Mesenchymal stem cell (in vitro differentiated cells and primary cell): ENCODE measurements around the gene HIGD1A.
A peak's percentile ranks its signal among the peaks of the same experiment; 100 is the strongest.

Source experiments
- DNase-seq: peaks from one replicate; pipeline ENCODE4 v3.0.0-alpha.2; 2013
- H2AFZ ChIP-seq: one replicate; pipeline ENCODE4 v1.6.1; 2013; ENCODE audit warnings: low read depth, mild to moderate bottlenecking, control low read depth, inconsistent platforms, low read length, moderate library complexity
- H2AK5ac ChIP-seq: 2 replicates; pipeline ENCODE4 v1.6.1; 2013; ENCODE audit warnings: low read length, moderate library complexity, mild to moderate bottlenecking, inconsistent platforms; ENCODE audit not compliant: severe bottlenecking
- H2BK120ac ChIP-seq: one replicate; pipeline ENCODE4 v1.6.1; 2013; ENCODE audit warnings: low read depth, mild to moderate bottlenecking, inconsistent platforms, low read length, moderate library complexity
- H2BK12ac ChIP-seq, 2 experiments: one replicate each; pipeline ENCODE4 v1.6.1; 2013; ENCODE audit warnings: inconsistent platforms in 2 of 2, low read length in 2 of 2, mild to moderate bottlenecking in 2 of 2, moderate library complexity in 2 of 2, control low read depth in 1 of 2
- H2BK15ac ChIP-seq: one replicate; pipeline ENCODE4 v1.6.1; 2013; ENCODE audit warnings: mild to moderate bottlenecking, low read depth, inconsistent platforms; ENCODE audit not compliant: poor library complexity, severe bottlenecking
- H2BK5ac ChIP-seq: 2 replicates; pipeline ENCODE4 v1.6.1; 2013; ENCODE audit warnings: low read depth, mild to moderate bottlenecking, low read length, control low read depth, inconsistent platforms; ENCODE audit not compliant: poor library complexity, severe bottlenecking
- H3K14ac ChIP-seq, 2 experiments: one replicate each; pipeline ENCODE4 v1.6.1; 2013; ENCODE audit warnings: inconsistent platforms in 2 of 2, low read length in 2 of 2, control low read depth in 1 of 2, mild to moderate bottlenecking in 1 of 2, moderate library complexity in 1 of 2
- H3K18ac ChIP-seq, 2 experiments: one replicate each; pipeline ENCODE4 v1.6.1; 2013; ENCODE audit warnings: inconsistent platforms in 2 of 2, low read length in 2 of 2, control low read depth in 1 of 2, low read depth in 1 of 2, mild to moderate bottlenecking in 1 of 2
- H3K23ac ChIP-seq, 2 experiments: one replicate each; pipeline ENCODE4 v1.6.1; 2013; ENCODE audit warnings: inconsistent platforms in 2 of 2, low read length in 2 of 2, mild to moderate bottlenecking in 2 of 2, moderate library complexity in 2 of 2, control low read depth in 1 of 2
- H3K27ac ChIP-seq: 2 replicates; pipeline ENCODE4 v1.5.1; 2013; ENCODE audit warnings: mild to moderate bottlenecking, moderate library complexity, low read length, control low read depth, inconsistent platforms; ENCODE audit not compliant: poor library complexity, severe bottlenecking
- H3K27me3 ChIP-seq, 2 experiments: 2 replicates each; pipeline versions ENCODE4 v1.6.1 to v1.7.0; 2013; ENCODE audit warnings: low read length in 2 of 2, mild to moderate bottlenecking in 2 of 2, moderate library complexity in 2 of 2, control low read depth in 1 of 2, inconsistent platforms in 1 of 2; ENCODE audit not compliant: control insufficient read depth in 1 of 2, insufficient read depth in 1 of 2
- H3K36me3 ChIP-seq, 2 experiments: 2 replicates each; pipeline versions ENCODE4 v1.6.1 to v1.7.0; 2013; ENCODE audit warnings: low read length in 2 of 2, control low read depth in 1 of 2, inconsistent platforms in 1 of 2, low read depth in 1 of 2, mild to moderate bottlenecking in 1 of 2; ENCODE audit not compliant: insufficient read depth in 2 of 2, control insufficient read depth in 1 of 2
- H3K4ac ChIP-seq, 2 experiments: one replicate each; pipeline ENCODE4 v1.6.1; 2013; ENCODE audit warnings: inconsistent platforms in 2 of 2, low read length in 2 of 2, mild to moderate bottlenecking in 2 of 2, moderate library complexity in 2 of 2, control low read depth in 1 of 2, low read depth in 1 of 2
- H3K4me1 ChIP-seq: 2 replicates; pipeline ENCODE4 v1.6.1; 2013; ENCODE audit warnings: low read depth, low read length, control low read depth; ENCODE audit not compliant: control insufficient read depth, insufficient read depth
- H3K4me2 ChIP-seq: 2 replicates; pipeline ENCODE4 v1.6.1; 2013; ENCODE audit warnings: low read length, mild to moderate bottlenecking, inconsistent platforms; ENCODE audit not compliant: poor library complexity, severe bottlenecking
- H3K4me3 ChIP-seq, 2 experiments: 2 replicates each; pipeline versions ENCODE4 v1.5.1 to v1.7.0; 2013; ENCODE audit warnings: low read length in 2 of 2, mild to moderate bottlenecking in 2 of 2, control low read depth in 1 of 2, low read depth in 1 of 2; ENCODE audit not compliant: insufficient read depth in 1 of 2
- H3K79me1 ChIP-seq: replicated peaks from 2 replicates; pipeline ENCODE4 v1.6.1; 2013; ENCODE audit warnings: mild to moderate bottlenecking, control low read depth, low read length, inconsistent platforms; ENCODE audit not compliant: poor library complexity, severe bottlenecking
- H3K9ac ChIP-seq: 2 replicates; pipeline ENCODE4 v1.7.0; 2013; ENCODE audit warnings: mild to moderate bottlenecking, low read length, moderate library complexity
- H3K9me3 ChIP-seq: 2 replicates; pipeline ENCODE4 v1.7.0; 2013; ENCODE audit warnings: mild to moderate bottlenecking, low read length; ENCODE audit not compliant: control insufficient read depth
- H4K8ac ChIP-seq: one replicate; pipeline ENCODE4 v1.6.1; 2013; ENCODE audit warnings: inconsistent platforms, mild to moderate bottlenecking, low read length, moderate library complexity
- H4K91ac ChIP-seq: one replicate; pipeline ENCODE4 v1.6.1; 2013; ENCODE audit warnings: mild to moderate bottlenecking, low read length, inconsistent platforms
- WGBS: methylation state at CpG from one replicate; pipeline ENCODE4 v1.1.7; 2013; ENCODE audit warnings: mixed read lengths; 5-methylcytosine and 5-hydroxymethylcytosine counted together

The HIGD1A gene

DNA sequence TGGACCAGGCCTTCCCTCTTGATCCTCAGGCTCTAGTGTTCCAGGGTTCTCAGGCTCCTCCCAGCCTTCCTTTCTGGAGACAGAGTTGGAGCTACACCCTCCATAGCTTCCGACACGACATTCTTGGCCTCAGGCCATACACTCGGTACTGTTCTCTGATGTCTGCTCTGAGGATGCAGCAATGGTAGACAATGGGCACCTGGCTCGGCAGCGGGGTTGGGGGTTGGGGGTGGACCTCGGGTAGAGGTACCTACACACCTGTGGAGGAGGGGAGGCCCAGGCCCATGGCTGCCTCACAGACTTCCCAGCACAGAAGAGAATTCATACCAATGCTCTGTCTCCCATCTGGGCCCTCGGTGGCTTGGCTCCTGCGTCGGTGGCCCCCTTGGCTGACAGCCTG is 52.7 kb downstream of the HIGD1A start:
- Histone ChIP-seq H3K27me3 (peaks cover 0 to 12% of the 10 kb centered on the region in 2 experiments), H3K4me3 (no peak overlapping the region), H3K18ac (no peak overlapping the region), H3K4me1 (no peaks in the 10 kb centered on the region), H2BK120ac (no peak overlapping the region), H3K14ac (no peak overlapping the region), H3K79me1 (no peaks in the 10 kb centered on the region), H2AFZ (no peak overlapping the region), H2BK12ac (no peak overlapping the region), H3K4me2 (no peak overlapping the region), H4K91ac (no peak overlapping the region), H3K9me3 (no peaks in the 10 kb centered on the region), H2AK5ac (no peak overlapping the region), H3K36me3 (peaks cover 0 to 3% of the 10 kb centered on the region in 2 experiments), H4K8ac (no peak overlapping the region), H2BK5ac (no peak overlapping the region), H3K9ac (no peak overlapping the region), H2BK15ac (no peak overlapping the region), H3K23ac (no peak overlapping the region), H3K4ac (no peak overlapping the region), H3K27ac (no peak overlapping the region)
- no peak for DNase-seq
- WGBS, result 97% methylated on average over 9 of the region's 9 CpGs

DNA sequence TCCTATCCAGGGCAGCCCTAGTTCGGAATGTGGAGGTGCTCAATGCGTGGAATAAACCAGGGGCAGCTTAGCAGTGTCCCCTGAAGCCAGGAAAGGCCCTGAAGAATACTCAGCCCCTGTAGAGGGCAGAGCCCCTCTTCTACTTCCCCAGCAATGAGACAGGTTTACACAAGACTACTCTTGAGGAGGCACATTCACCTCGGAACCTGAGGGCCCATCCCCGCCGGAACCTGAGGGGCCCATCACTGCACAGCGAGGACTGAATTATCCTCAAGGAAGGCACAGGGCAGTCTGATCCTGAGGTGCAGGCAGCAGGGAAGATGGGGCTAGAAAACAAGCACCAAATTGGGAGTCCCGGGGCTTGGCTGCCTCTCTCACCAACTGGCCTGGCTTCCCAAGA is 53.5 kb downstream of the HIGD1A start:
- H3K9me3 ChIP-seq, result no peaks in the 10 kb centered on the region
- H3K4me1 ChIP-seq, result no peaks in the 10 kb centered on the region
- H4K8ac ChIP-seq, result no peak overlapping the region
- H2AK5ac ChIP-seq, result no peak overlapping the region
- H3K4me3 ChIP-seq, result no peak overlapping the region
- 93% methylated on average over 7 of the region's 7 CpGs for WGBS
- H2BK120ac ChIP-seq, result no peak overlapping the region
- peaks cover 0 to 16% of the 10 kb centered on the region in 2 experiments for H3K27me3 ChIP-seq
- no peak for DNase-seq
- H4K91ac ChIP-seq, result no peak overlapping the region
- H3K18ac ChIP-seq, result no peak overlapping the region
- H3K4me2 ChIP-seq, result no peak overlapping the region
- no peak overlapping the region for H2BK15ac ChIP-seq
- H3K36me3 ChIP-seq, result peaks cover 0 to 3% of the 10 kb centered on the region in 2 experiments
- no peak overlapping the region for H2BK12ac ChIP-seq
- H3K79me1 ChIP-seq, result no peaks in the 10 kb centered on the region
- no peak overlapping the region for H3K14ac ChIP-seq
- no peak overlapping the region for H3K27ac ChIP-seq
- no peak overlapping the region for H3K4ac ChIP-seq
- no peak overlapping the region for H3K23ac ChIP-seq
- no peak overlapping the region for H2BK5ac ChIP-seq
- no peak overlapping the region for H2AFZ ChIP-seq
- no peak overlapping the region for H3K9ac ChIP-seq

DNA sequence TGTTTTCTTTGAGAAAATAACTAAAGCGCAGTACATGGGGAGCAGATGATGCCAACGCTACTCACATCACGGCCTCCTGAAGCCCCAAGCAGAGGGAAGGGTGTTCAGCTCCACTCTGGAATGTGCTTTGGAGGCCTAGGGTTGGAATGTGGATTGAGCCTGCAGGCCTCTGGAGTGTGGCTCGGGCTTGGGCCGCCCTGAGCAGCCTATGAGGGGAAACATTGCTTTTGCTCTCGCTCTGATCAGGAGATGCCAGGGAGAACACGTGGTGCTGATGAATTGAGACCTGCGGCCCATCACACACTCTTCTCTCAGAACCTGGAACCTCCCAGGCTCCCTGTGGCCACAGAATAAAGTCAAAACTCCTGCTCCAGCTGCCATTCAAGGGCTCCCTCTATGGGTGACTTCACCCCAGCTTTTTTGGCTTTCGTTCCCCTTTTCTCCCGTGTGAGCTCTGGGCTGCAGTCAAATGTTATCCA is 54.5 kb downstream of the HIGD1A start:
- Histone ChIP-seq H2BK5ac (no peak overlapping the region), H2AFZ (no peak overlapping the region), H4K8ac (no peak overlapping the region), H3K4me1 (no peaks in the 10 kb centered on the region), H3K36me3 (peaks cover 0 to 3% of the 10 kb centered on the region in 2 experiments), H3K79me1 (no peaks in the 10 kb centered on the region), H2BK12ac (no peak overlapping the region), H3K14ac (no peak overlapping the region), H3K18ac (no peak overlapping the region), H3K9me3 (no peaks in the 10 kb centered on the region), H3K4me2 (no peak overlapping the region), H3K23ac (no peak overlapping the region), H3K9ac (peak overlapping the region; percentile 38), H2AK5ac (no peak overlapping the region), H2BK15ac (no peak overlapping the region), H2BK120ac (no peak overlapping the region), H4K91ac (no peak overlapping the region), H3K27ac (no peak overlapping the region), H3K27me3 (peaks cover 0 to 17% of the 10 kb centered on the region in 2 experiments), H3K4me3 (no peak overlapping the region), H3K4ac (no peak overlapping the region)
- no peak for DNase-seq
- 63% methylated on average over 10 of the region's 10 CpGs for WGBS

DNA sequence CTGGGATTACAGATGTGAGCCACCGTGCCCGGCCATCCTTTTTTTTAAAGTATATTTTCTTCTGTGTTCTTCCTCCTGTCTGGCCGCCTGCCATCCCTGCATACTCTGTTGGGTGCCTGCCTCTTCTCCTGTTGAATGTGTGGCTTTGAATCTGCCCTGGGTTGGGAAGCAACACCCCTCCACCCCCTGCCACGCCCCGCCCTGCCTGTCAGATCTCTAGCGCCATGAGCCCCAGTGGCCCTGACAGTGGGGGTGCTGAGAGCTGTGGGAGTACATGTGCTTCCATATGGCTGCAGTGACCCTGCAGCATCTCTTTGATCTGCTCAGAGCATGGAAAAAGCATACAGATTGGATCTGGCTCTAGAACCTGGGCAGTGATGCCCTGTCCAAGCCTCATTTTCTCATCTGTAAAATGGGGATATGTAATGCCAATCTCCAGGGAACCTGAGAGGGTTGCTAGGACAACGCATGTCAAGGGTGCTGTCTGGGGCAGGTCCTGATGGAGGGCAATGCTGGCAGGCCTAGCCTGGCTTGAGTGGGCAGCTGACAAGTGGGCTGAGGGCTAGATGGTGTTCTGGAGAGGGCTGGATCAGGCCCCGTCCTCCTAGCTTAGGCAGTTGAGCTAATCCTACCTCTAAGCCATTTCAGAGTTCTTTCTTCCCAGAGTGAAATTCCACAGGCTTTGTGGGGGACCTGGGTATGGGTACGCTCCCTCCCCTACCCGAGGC is 55.1 kb downstream of the HIGD1A start:
- no peak overlapping the region for H2AK5ac ChIP-seq
- no peak overlapping the region for H2BK12ac ChIP-seq
- no peak overlapping the region for H3K14ac ChIP-seq
- H3K27me3 ChIP-seq, result peaks cover 0 to 13% of the 10 kb centered on the region in 2 experiments
- no peak overlapping the region for H3K4me3 ChIP-seq
- H2AFZ ChIP-seq, result no peak overlapping the region
- no peaks in the 10 kb centered on the region for H3K9me3 ChIP-seq
- 92% methylated on average over 10 of the region's 10 CpGs for WGBS
- peak overlapping the region; percentile 38 for H3K9ac ChIP-seq
- H3K23ac ChIP-seq, result no peak overlapping the region
- peaks cover 0 to 3% of the 10 kb centered on the region in 2 experiments for H3K36me3 ChIP-seq
- H3K4me1 ChIP-seq, result no peaks in the 10 kb centered on the region
- H3K18ac ChIP-seq, result no peak overlapping the region
- no peak overlapping the region for H4K8ac ChIP-seq
- H2BK15ac ChIP-seq, result no peak overlapping the region
- H3K27ac ChIP-seq, result no peak overlapping the region
- no peak overlapping the region for H4K91ac ChIP-seq
- H3K79me1 ChIP-seq, result no peaks in the 10 kb centered on the region
- H3K4ac ChIP-seq, result no peak overlapping the region
- no peak overlapping the region for H3K4me2 ChIP-seq
- DNase-seq, result no peak
- no peak overlapping the region for H2BK5ac ChIP-seq
- no peak overlapping the region for H2BK120ac ChIP-seq
